Astrocyte (in vitro differentiated cells and primary cell): Measurements from ENCODE around the gene CHSY1.

Experiments
- CTCF ChIP-seq: IDR thresholded peaks from 2 replicates; pipeline ENCODE4 v1.5.1; 2011; ENCODE audit warnings: low read depth, mild to moderate bottlenecking, inconsistent platforms, low read length, moderate library complexity; ENCODE audit not compliant: insufficient read depth
- EZH2 ChIP-seq: IDR thresholded peaks from 2 replicates; pipeline ENCODE4 v1.6.1; 2012; ENCODE audit warnings: mild to moderate bottlenecking, low read length, inconsistent platforms; ENCODE audit not compliant: insufficient read depth

GRCh38 chr15:101203607-101204189 lies 48.1 kb downstream of the CHSY1 start:
- TF ChIP-seq CTCF (no peak), EZH2 (no peak)
